Embryonic facial prominence (tissue), 1 donor: ENCODE measurements around the gene SMAD6.
A peak's percentile ranks its signal among the peaks of the same experiment; 100 is the strongest.

Source experiments
- DNase-seq: peaks from one replicate; pipeline ENCODE4 v3.0.0-alpha.2; 2016; ENCODE audit errors: extremely low spot score

SMAD6 gene

DNA sequence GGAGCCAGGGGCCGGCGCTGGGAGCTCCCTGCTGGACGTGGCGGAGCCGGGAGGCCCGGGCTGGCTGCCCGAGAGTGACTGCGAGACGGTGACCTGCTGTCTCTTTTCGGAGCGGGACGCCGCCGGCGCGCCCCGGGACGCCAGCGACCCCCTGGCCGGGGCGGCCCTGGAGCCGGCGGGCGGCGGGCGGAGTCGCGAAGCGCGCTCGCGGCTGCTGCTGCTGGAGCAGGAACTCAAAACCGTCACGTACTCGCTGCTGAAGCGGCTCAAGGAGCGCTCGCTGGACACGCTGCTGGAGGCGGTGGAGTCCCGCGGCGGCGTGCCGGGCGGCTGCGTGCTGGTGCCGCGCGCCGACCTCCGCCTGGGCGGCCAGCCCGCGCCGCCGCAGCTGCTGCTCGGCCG lies 1.5 kb downstream of the SMAD6 start:
- no peak for DNase-seq

GRCh38 chr15:66704019-66704802 lies 2.2 kb downstream of the SMAD6 start:
- DNase-seq: no peak

- no peak for DNase-seq
Measured at GRCh38 chr15:66704803-66705153, 2.7 kb downstream of the SMAD6 start.

DNA sequence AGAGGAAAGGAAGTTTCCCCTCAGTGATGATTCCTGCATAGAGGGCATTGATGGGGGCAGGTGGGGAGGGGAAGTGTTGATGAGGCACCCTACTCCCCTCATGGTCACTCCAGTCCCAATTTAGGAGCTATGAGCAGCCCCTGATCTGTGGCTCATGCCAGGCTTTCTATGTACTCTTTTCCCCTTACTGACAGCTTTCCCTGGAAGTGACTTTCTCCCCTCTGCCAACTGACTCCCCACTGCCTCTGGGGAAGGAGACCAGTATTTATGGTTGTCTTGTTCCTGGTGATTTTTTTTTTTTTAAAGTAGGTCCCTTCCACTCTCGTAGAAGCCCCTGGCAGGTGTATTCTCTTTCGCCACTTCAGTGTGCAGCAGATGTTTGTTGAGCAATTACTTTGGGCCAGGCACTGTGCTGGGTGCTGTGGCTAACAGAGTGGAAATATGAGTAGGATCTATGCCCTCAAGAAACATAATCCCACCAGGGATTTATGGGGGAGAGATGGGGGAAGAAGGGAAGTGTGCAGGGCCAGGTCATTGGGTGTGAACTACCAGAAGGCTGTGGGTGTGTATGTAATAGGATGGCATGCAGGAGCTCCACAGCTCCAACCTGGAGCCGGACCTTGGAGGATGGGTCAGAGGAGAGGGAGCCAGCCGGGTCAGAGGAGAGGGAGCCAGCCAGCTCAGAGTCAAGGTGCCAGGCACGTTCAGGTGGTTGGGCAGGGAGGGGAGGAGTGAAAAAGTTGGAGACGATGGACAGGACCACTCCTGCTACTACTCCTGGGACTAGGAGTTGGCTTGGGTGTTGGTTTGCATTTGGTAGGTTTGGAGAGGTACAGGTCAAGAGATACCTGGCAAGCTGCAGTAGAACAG lies 3.5 kb downstream of the SMAD6 start:
- DNase-seq: no peak

DNA sequence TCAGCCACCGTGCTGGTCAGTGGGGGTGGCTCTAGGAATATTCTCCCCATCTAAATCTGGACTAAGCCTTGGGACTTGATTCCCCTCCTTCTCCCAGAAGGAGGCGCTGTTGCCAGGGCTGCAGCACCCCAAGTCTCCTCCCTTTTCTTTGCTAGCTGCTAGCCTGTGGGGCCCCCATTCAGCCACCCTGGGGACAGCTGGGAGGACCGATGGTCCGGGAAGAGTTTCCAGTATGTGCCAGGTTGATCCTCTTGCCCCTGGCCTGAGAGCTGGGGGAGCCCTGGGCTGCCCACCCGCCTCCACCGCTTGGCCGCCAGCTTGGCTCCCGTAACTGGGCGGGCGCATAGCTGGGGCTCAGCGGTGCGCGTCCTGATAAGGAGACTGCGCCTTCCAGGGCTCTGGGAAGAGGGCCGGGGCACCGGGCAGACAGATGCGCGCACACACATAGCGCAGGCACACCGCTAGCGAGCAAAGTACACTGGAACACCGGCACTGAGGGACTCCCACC lies 4.2 kb downstream of the SMAD6 start:
- no peak for DNase-seq

GRCh38 chr15:66706840-66707239 lies 4.8 kb downstream of the SMAD6 start:
- DNase-seq: no peak

GRCh38 chr15:66707310-66708082 lies 5.5 kb downstream of the SMAD6 start:
- DNase-seq: peak; percentile 56

DNA sequence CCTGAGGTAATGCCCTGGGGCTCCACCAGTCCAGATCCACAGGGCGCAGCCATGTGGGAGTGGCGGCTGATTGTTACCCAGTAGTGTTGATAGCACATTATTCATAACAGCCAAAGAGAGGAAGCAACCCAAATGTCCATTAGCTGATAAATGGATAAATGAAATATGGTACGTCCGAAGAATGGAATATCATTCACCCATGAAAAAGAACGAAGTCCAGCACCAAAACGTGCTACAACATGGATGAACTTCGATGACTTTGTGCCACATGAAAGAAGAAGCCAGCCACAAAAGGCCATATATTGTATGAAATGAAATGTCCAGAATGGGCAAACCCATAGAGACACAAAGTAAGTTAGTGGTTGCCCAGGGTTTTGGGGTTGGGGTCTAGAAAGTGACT lies 6.4 kb downstream of the SMAD6 start:
- DNase-seq: no peak

GRCh38 chr15:66709884-66710283 lies 7.8 kb downstream of the SMAD6 start:
- no peak for DNase-seq

GRCh38 chr15:66711260-66711659 lies 9.2 kb downstream of the SMAD6 start:
- DNase-seq: no peak

DNA sequence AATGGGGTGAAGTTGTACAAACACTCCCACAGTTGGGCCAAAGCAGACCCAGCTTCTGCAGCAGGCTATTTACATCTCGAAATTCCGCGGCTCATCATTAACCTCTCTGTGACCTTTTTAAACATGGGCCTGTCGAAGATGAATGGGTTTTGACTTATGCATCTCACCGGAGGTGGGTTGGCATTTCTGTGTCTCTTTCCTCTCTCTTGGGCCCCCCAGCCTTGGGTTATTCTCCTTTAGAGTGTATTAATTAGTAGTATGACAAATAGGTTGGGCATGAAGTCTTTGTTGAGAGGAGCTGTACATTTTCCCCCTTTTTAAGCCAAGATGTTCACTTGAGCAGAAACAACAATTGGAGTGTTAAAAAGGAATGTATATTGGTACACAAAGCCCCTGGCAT lies 9.8 kb downstream of the SMAD6 start:
- DNase-seq: no peak

GRCh38 chr15:66713843-66714508 lies 11.9 kb downstream of the SMAD6 start:
- DNase-seq: no peak

GRCh38 chr15:66714543-66714981 lies 12.5 kb downstream of the SMAD6 start:
- no peak for DNase-seq

DNA sequence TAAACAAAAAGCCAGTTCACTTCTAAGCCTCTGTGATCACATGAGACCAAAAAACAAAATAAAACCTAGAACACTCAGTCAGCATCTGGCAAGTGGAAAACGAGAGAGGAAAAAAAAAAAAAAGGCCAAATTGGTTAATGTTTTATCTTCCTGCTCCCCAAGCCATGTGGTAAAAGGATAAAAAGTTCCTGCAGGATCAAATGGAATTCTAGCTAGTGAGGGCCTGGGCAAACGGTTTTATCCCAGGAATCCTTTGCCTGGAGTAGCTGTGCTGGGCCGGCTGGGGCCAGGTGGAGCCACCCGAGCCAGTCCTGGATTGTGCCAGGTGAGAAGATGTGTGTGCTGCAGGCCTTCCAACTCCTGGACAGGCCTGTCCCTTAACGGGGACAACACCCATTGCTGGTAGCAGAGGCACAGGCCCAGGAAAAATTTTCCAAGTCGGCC lies 13.2 kb downstream of the SMAD6 start:
- DNase-seq: no peak

DNA sequence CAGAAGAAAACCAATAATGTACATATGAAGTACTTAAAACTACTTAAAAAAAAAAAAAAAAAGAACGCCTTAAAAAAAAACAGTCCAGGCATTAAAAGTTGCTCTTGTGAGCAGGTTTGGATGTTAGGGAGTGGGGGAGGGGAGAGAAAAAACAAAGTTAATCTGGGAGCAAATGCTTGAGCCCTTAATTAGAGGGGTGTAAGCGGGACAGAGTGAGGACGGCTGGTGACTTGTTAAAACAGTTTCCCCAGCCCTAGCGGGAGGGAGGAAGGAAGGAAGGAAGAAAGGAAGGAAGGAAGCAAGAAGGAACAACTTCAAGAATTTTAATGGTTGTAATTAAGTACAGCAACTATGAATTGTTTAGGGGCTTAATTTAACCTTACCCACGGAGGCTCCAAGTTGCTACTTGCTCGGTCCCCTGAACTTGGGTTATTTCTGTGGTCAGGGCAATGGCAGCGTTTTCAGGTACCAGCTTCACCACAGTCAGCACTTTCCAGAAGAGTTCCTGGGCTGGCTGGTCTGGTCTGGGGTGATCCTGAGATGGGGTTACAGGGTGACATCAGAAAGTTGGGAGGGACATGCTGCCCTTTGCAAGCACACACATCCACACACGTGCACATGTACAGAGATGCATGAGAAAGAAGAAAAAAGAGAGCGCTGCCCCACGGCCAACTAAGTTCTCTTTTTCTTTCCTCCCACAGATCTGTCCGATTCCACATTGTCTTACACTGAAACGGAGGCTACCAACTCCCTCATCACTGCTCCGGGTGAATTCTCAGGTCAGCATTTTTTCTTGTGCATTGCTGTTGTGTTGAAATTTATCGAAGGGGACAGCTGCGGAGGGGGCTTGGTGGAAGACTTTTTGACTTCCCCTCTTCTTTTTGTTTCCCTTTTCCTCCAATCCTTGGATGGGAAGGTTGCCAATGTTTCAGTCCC lies 14.0 kb downstream of the SMAD6 start:
- DNase-seq: no peak

- DNase-seq: no peak
Measured at GRCh38 chr15:66716656-66717020, 14.6 kb downstream of the SMAD6 start.

DNA sequence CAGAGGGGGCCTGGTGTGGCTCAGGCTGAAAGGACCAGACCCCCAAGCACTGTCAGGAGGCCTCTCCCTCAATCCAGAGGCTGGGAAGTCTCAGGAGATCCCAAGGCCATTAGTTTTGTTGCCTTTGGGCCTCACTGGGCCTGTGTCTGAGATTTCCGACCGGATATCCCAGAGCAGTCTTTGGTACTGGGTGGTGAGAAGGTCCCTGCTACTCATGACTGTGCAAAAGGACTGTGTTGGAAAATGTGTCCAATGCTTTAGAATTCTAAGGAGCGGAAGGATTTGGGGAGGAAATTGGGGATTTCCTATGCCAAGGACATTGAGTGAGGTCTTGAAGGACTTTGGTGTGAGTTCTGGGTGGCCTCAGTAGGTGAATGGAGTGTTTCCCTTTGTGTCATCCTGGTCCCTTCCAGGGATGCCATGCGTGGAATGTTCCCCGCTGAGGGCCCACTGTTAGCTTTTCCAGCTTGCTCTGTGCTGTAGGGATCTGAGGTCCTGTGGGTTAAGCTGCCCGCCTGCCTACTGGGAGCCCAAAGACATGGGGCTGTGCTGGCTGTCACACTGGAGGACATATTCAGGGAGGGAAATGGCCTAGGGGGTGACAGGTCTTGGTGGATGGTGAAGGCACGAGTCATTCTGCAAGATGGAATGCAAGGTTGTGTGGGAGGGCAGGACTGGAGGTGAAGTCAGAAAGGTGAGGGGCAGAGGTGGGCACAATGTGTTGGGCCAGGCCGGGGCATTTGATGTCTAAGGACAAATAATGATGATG lies 16.4 kb downstream of the SMAD6 start:
- no peak for DNase-seq

DNA sequence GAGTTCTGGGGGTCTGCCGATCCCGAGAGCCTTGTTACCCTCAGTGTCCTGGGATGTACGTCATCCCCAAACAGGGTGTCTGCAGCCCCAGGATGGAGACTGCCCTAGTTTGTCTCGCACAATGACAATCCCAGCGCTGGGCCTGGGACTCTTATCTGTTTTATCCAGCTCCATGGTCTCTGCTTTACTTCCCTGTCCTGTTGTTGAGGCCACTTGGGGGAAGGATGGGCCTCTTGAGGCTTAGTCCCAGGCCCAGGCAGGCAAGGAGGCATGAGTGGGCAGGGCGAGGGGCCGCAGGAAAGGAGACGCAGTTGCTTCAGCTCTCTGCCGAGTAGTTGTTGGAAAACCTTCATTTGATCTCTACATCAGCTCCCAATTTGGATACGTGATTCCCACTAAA lies 17.4 kb downstream of the SMAD6 start:
- DNase-seq: no peak

- DNase-seq: no peak
Measured at GRCh38 chr15:66720206-66721010, 18.4 kb downstream of the SMAD6 start.
